K562 (cell line): Measurements from ENCODE around the gene KLF13. TPM values are rescaled to one million over a fixed set of nuclear protein-coding genes. Genes with fewer than 3 reads are reported as not detected.

ENCODE experiments used
- ATAC-seq: fragments of 200-7000 bp; cut with Tn5 transposase; 3 replicates; pipeline ENCODE4 v1.9.1; 2020; ENCODE audit warnings: moderate library complexity
- BruUV-seq: library from RNA; stranded (reverse); fragments of 400-500 nt; replicated peaks from 2 replicates; lab custom pipeline; 2021; lab: Mats Ljungman, UMichigan
- CTCF ChIA-PET: fragments of 300-600 bp; formaldehyde crosslinking; extraction: SDS; loops from one replicate; lab custom pipeline; 2021; ENCODE audit warnings: low intra/inter-chr PET ratio; lab: Yijun Ruan, JAX
- POLR2A ChIA-PET: fragments of 300-600, 350-650 bp; sonication (Branson Sonifier 250); formaldehyde crosslinking; extraction: SDS; loops from one replicate; lab custom pipeline; 2021; ENCODE audit warnings: antibody characterized with exemption, inconsistent platforms; lab: Yijun Ruan, JAX
- DNase-seq, 4 experiments: peaks; one replicate each; pipeline versions ENCODE4 v3.0.0 to v3.0.0-alpha.2; 2011 to 2018; ENCODE audit warnings: low spot score in 3 of 4, mixed read lengths in 3 of 4; ENCODE audit errors: extremely low read depth in 1 of 4
- FAIRE-seq: peaks from 2 replicates; lab custom pipeline; 2011; peaks lifted over from hg19 to GRCh38; lab: Jason Lieb, UNC
- H2AFZ ChIP-seq: 2 replicates; pipeline ENCODE4 v1.6.0; 2011; ENCODE audit warnings: low read depth, low read length, control low read depth, inconsistent platforms
- H3K27ac ChIP-seq: fragments of 200-600 bp; 3 replicates; pipeline ENCODE4 v1.8.0; 2011; ENCODE audit warnings: low read depth, mild to moderate bottlenecking, control low read depth, inconsistent platforms, low read length, moderate library complexity, mixed read lengths; ENCODE audit errors: extremely low read depth
- H3K27me3 ChIP-seq, 2 experiments: fragments of 300-600 bp in 1 of 2; 2 replicates in 1 of 2; 3 replicates in 1 of 2; pipeline versions ENCODE4 v1.6.0 to v1.8.0; 2011; ENCODE audit warnings: inconsistent platforms in 2 of 2, low read length in 2 of 2, mild to moderate bottlenecking in 1 of 2, mixed read lengths in 1 of 2, moderate library complexity in 1 of 2; ENCODE audit not compliant: control insufficient read depth in 2 of 2, insufficient read depth in 2 of 2
- H3K36me3 ChIP-seq: fragments of 300-600 bp; 3 replicates; pipeline ENCODE4 v1.8.0; 2011; ENCODE audit warnings: mild to moderate bottlenecking, low read length, inconsistent platforms; ENCODE audit not compliant: control insufficient read depth, insufficient read depth
- H3K4me1 ChIP-seq, 2 experiments: fragments of 200-600 bp in 1 of 2; replicated peaks in 1 of 2; 2 replicates in 1 of 2; 3 replicates in 1 of 2; pipeline versions ENCODE4 v1.5.1 to v1.8.0; 2011; ENCODE audit warnings: inconsistent platforms in 2 of 2, low read length in 2 of 2, mild to moderate bottlenecking in 1 of 2, mixed read lengths in 1 of 2, moderate library complexity in 1 of 2; ENCODE audit not compliant: control insufficient read depth in 2 of 2, insufficient read depth in 2 of 2
- H3K4me2 ChIP-seq: 2 replicates; pipeline ENCODE4 v1.6.1; 2011; ENCODE audit warnings: low read length, control low read depth, inconsistent platforms, mixed read lengths; ENCODE audit not compliant: insufficient read depth
- H3K4me3 ChIP-seq: fragments of 200-600 bp; sonication (generic), shearing (Covaris generic); 2 replicates; pipeline ENCODE4 v1.5.1; 2016; ENCODE audit warnings: control low read depth, inconsistent platforms
- H3K79me2 ChIP-seq: fragments of 200-600 bp; 3 replicates; pipeline ENCODE4 v1.8.0; 2011; ENCODE audit warnings: low read length, inconsistent platforms; ENCODE audit not compliant: control insufficient read depth, insufficient read depth
- H3K9ac ChIP-seq, 2 experiments: 2 replicates each; pipeline versions ENCODE4 v1.6.0 to v1.6.1; 2011; ENCODE audit warnings: low read depth in 2 of 2, low read length in 2 of 2, control low read depth in 1 of 2, inconsistent platforms in 1 of 2, mild to moderate bottlenecking in 1 of 2, mixed read lengths in 1 of 2; ENCODE audit not compliant: insufficient read depth in 1 of 2
- H3K9me1 ChIP-seq: one replicate; pipeline ENCODE4 v1.6.0; 2011; ENCODE audit warnings: inconsistent platforms, mild to moderate bottlenecking, low read length, moderate library complexity; ENCODE audit not compliant: control insufficient read depth, insufficient read depth
- H3K9me3 ChIP-seq: replicated peaks from 2 replicates; pipeline ENCODE4 v1.5.1; 2011; ENCODE audit warnings: low read depth, low read length, inconsistent platforms; ENCODE audit not compliant: control insufficient read depth, insufficient read depth
- H4K20me1 ChIP-seq: replicated peaks from 2 replicates; pipeline ENCODE4 v1.6.1; 2011; ENCODE audit warnings: low read length, inconsistent platforms, mixed read lengths; ENCODE audit not compliant: control insufficient read depth, insufficient read depth
- ATF7 ChIP-seq: fragments of 450-650 bp; IDR thresholded peaks from 2 replicates; pipeline ENCODE4 v1.7.1; 2014; ENCODE audit warnings: mild to moderate bottlenecking, moderate library complexity
- COPS2 ChIP-seq: fragments of 450-650 bp; conservative IDR thresholded peaks from 2 replicates; pipeline ENCODE4 v1.6.1; 2016; ENCODE audit warnings: mild to moderate bottlenecking, moderate library complexity
- FOS ChIP-seq: IDR thresholded peaks from 3 replicates; pipeline ENCODE4 v1.6.1; 2011; ENCODE audit not compliant: insufficient read length; ENCODE audit errors: extremely low read depth
- FOXJ2 ChIP-seq: fragments of 200-800 bp; sonication (Bioruptor generic); IDR thresholded peaks from 2 replicates; pipeline ENCODE4 v1.6.1; 2016; ENCODE audit warnings: missing genetic modification characterization, missing compliant biosample characterization
- HMG20B ChIP-seq: fragments of 250-450 bp; sonication (Bioruptor Pico); IDR thresholded peaks from 2 replicates; pipeline ENCODE4 v1.5.0; 2021; ENCODE audit warnings: mild to moderate bottlenecking
- KAT2B ChIP-seq: IDR thresholded peaks from one replicate; pipeline ENCODE4 v1.6.1; 2012; ENCODE audit warnings: low read depth, mild to moderate bottlenecking, control low read depth, inconsistent platforms, low read length, moderate library complexity
- L3MBTL2 ChIP-seq: fragments of 450-650 bp; IDR thresholded peaks from 2 replicates; pipeline ENCODE4 v1.6.1; 2016; ENCODE audit warnings: mild to moderate bottlenecking, moderate library complexity
- LARP7 ChIP-seq: fragments of 450-650 bp; IDR thresholded peaks from 2 replicates; pipeline ENCODE4 v1.6.1; 2016
- NCOA2 ChIP-seq, 2 experiments: fragments of 450-650 bp; IDR thresholded peaks; 2 replicates each; pipeline ENCODE4 v1.6.1; 2018; ENCODE audit warnings: mild to moderate bottlenecking in 2 of 2, moderate library complexity in 1 of 2; ENCODE audit not compliant: partially characterized antibody in 2 of 2
- PHF20 ChIP-seq: fragments of 450-650 bp; IDR thresholded peaks from 2 replicates; pipeline ENCODE4 v1.6.1; 2018; ENCODE audit not compliant: partially characterized antibody
- POLR2AphosphoS2 ChIP-seq: IDR thresholded peaks from 2 replicates; pipeline ENCODE4 v1.6.1; 2012; ENCODE audit warnings: low read length, improper control_type of control experiment
- TCFL5 ChIP-seq: fragments of 250-450 bp; sonication (Bioruptor Pico); conservative IDR thresholded peaks from 2 replicates; pipeline ENCODE4 v1.6.1; 2021; ENCODE audit warnings: mild to moderate bottlenecking, moderate library complexity, matching md5 sums
- ZNF263 ChIP-seq: sonication (generic); formaldehyde crosslinking; IDR thresholded peaks from 2 replicates; pipeline ENCODE4 v1.8.0; 2022; ENCODE audit warnings: mild to moderate bottlenecking, missing genetic modification reagents, borderline replicate concordance
- ZNF354B ChIP-seq: fragments of 250-450 bp; sonication (Bioruptor Pico); IDR thresholded peaks from 2 replicates; pipeline ENCODE4 v1.4.0; 2020
- WGBS: fragments of 100-300 bp; shearing (Covaris generic); methylation state at CpG from one replicate; pipeline ENCODE4 v1.1.6; 2016; ENCODE audit warnings: low coverage, mixed read lengths; ENCODE audit not compliant: insufficient coverage; ENCODE audit errors: missing lambda C conversion rate; 5-methylcytosine and 5-hydroxymethylcytosine counted together
- in situ Hi-C: fragments of 300-500 bp; cut with MboI; formaldehyde crosslinking; loops from 4 replicates; pipeline ENCODE4 v1.15.0; 2018; ENCODE audit warnings: inconsistent platforms, mixed read lengths
- intact Hi-C: fragments of 100-400 bp; cut with micrococcal nuclease; formaldehyde crosslinking; loops from 2 replicates; pipeline ENCODE4 v1.14.2; 2022
- polyA plus RNA-seq, 8 experiments: library from polyadenylated mRNA; depleted of rRNA in 4 of 8; stranded (reverse) in 5 of 8; unstranded in 3 of 8; fragments of >200 nt; fragmentation: Nextera tagmentation in 2 of 8; fragmentation: Illumina TruSeq in 1 of 8; extraction: Ambion mirVana in 2 of 8; extraction: Trizol in 1 of 8; gene quantifications; 2 replicates each; pipeline versions ENCODE4 v1.2.1 to v1.2.3, GENCODE V29; 2011 to 2014; ENCODE audit warnings: inconsistent platforms in 1 of 8, missing spikeins in 1 of 8
- total RNA-seq, 7 experiments: library from RNA; depleted of rRNA in 6 of 7; stranded (reverse); fragments of >200 nt in 6 of 7; fragmentation: Illumina TruSeq in 2 of 7; extraction: Trizol in 2 of 7; gene quantifications; 2 replicates each; pipeline versions ENCODE4 v1.2.1 to v1.2.3, GENCODE V29; 2011 to 2021; ENCODE audit warnings: low replicate concordance in 1 of 7
- TF ChIP-seq, protein P1 (sequence below): fragments of 450-650 bp; formaldehyde crosslinking; IDR thresholded peaks from 2 replicates; pipeline ENCODE4 v1.4.0; 2020; ENCODE audit warnings: mild to moderate bottlenecking, moderate library complexity
- TF ChIP-seq, protein P2 (sequence below): sonication (generic); formaldehyde crosslinking; IDR thresholded peaks from 2 replicates; pipeline ENCODE4 v1.8.1; 2023; ENCODE audit warnings: mild to moderate bottlenecking, missing genetic modification reagents

Gene KLF13
- total and polyA plus RNA-seq, 9 of the 15 experiments (the other 6 are each of a cell fraction or from before 2014, with no cell fraction given): 1.8 to 10.5 (median 4.8) TPM

DNA sequence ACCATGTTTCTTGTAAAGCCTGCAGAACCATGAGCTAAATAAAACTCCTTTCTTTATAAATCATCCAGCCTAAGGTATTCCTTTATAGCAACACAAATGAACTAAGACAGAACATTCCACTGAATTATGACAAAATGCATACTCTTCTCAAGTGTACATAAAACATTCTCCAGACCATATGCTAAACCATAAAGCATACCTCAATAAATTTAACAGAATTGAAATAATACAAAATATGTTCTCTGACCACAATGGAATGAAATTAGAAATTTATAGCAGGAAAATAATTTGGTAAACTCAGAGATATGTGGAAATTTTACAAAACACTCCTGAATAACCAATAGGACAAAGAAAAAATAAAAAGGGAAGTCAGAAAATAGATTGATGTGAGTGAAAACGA is 88.6 kb downstream of the KLF13 start:
- H3K27me3 ChIP-seq: no peaks in the 10 kb centered on the region; a peak in 2 of 5 replicates
- no peak overlapping the region for H3K4me2 ChIP-seq
- no peak overlapping the region for H3K9ac ChIP-seq
- no peaks in the 10 kb centered on the region for H3K9me3 ChIP-seq
- no peak for DNase-seq
- CTCF ChIA-PET: no interaction called here
- no peak overlapping the region for H2AFZ ChIP-seq
- TF ChIP-seq ATF7 (no peak), FOS (no peak)
- TF ChIP-seq, protein P1, sequence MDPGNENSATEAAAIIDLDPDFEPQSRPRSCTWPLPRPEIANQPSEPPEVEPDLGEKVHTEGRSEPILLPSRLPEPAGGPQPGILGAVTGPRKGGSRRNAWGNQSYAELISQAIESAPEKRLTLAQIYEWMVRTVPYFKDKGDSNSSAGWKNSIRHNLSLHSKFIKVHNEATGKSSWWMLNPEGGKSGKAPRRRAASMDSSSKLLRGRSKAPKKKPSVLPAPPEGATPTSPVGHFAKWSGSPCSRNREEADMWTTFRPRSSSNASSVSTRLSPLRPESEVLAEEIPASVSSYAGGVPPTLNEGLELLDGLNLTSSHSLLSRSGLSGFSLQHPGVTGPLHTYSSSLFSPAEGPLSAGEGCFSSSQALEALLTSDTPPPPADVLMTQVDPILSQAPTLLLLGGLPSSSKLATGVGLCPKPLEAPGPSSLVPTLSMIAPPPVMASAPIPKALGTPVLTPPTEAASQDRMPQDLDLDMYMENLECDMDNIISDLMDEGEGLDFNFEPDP (CRISPR knock-in tag): no peak
- TF ChIP-seq, all 486 proteins: peak for 0
- Histone ChIP-seq H3K79me2 (no peaks in the 10 kb centered on the region), H3K27ac (no peak overlapping the region), H3K9me1 (no peaks in the 10 kb centered on the region), H4K20me1 (no peaks in the 10 kb centered on the region), H3K4me1 (no peaks in the 10 kb centered on the region), H3K4me3 (no peak overlapping the region), H3K36me3 (no peaks in the 10 kb centered on the region)
- intact Hi-C loops: no loop called here
- 0% methylated on average over 1 of the region's 1 CpG for WGBS
- FAIRE-seq (no peak), ATAC-seq (no peak)
- no TSS peak for BruUV-seq
- POLR2A ChIA-PET: no interaction called here
- in situ Hi-C loops: no loop called here

DNA sequence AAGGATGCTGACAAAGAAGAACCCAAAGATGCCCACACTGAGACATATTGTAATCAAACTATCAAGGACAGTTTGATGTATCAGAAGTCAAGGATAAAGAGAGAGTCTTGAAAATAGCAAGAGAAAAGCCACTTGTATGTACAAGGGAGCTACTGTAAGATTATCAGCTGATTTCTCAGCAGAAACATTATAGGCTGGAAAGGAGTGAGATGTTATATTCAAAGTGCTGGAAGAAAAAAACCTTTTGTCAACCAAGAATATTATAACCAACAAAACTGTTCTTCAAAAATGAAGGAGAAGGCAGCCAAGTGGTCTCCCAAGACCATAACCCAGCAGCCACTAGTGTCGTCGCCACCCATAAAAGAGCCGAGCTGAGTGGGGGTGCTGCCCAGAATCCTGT is 93.2 kb downstream of the KLF13 start:
- no CpG with 5 or more reads among the region's 3 CpGs for WGBS
- H3K79me2 ChIP-seq: no peaks in the 10 kb centered on the region
- FAIRE-seq (no peak), ATAC-seq (no peak), DNase-seq (no peak)
- no peaks in the 10 kb centered on the region for H3K4me1 ChIP-seq
- no peaks in the 10 kb centered on the region for H3K9me3 ChIP-seq
- H3K27me3 ChIP-seq: no peaks in the 10 kb centered on the region; a peak in 1 of 5 replicates
- no peak overlapping the region for H3K27ac ChIP-seq
- H3K4me2 ChIP-seq: no peak overlapping the region
- no TSS peak for BruUV-seq
- CTCF ChIA-PET: no interaction called here
- in situ Hi-C loops: no loop called here
- no peak overlapping the region for H3K9ac ChIP-seq
- no peaks in the 10 kb centered on the region for H3K9me1 ChIP-seq
- H4K20me1 ChIP-seq: no peaks in the 10 kb centered on the region
- intact Hi-C loops: no loop called here
- no peak overlapping the region for H2AFZ ChIP-seq
- no peak overlapping the region for H3K4me3 ChIP-seq
- no peaks in the 10 kb centered on the region for H3K36me3 ChIP-seq
- POLR2A ChIA-PET: no interaction called here
- TF ChIP-seq FOXJ2 (tag): no peak
- TF ChIP-seq TCFL5: no peak
- no peak for TF ChIP-seq HMG20B (CRISPR knock-in tag)
- no peak for TF ChIP-seq ZNF354B (CRISPR knock-in tag)
- TF ChIP-seq, protein P2, sequence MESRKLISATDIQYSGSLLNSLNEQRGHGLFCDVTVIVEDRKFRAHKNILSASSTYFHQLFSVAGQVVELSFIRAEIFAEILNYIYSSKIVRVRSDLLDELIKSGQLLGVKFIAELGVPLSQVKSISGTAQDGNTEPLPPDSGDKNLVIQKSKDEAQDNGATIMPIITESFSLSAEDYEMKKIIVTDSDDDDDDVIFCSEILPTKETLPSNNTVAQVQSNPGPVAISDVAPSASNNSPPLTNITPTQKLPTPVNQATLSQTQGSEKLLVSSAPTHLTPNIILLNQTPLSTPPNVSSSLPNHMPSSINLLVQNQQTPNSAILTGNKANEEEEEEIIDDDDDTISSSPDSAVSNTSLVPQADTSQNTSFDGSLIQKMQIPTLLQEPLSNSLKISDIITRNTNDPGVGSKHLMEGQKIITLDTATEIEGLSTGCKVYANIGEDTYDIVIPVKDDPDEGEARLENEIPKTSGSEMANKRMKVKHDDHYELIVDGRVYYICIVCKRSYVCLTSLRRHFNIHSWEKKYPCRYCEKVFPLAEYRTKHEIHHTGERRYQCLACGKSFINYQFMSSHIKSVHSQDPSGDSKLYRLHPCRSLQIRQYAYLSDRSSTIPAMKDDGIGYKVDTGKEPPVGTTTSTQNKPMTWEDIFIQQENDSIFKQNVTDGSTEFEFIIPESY (CRISPR knock-in tag): no peak
- no peak for TF ChIP-seq NCOA2 (IDR thresholded peaks at IDR 0.05; ENCODE audit: partially characterized antibody in 2 of 2)
- no peak for TF ChIP-seq KAT2B
- no peak for TF ChIP-seq COPS2
- TF ChIP-seq PHF20: no peak
- no peak for TF ChIP-seq LARP7
- no peak for TF ChIP-seq ZNF263
- no peak for TF ChIP-seq L3MBTL2
- TF ChIP-seq POLR2AphosphoS2: no peak
